Measurements from ENCODE around the gene CAMP.

Gene CAMP, protein sequence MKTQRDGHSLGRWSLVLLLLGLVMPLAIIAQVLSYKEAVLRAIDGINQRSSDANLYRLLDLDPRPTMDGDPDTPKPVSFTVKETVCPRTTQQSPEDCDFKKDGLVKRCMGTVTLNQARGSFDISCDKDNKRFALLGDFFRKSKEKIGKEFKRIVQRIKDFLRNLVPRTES

DNA sequence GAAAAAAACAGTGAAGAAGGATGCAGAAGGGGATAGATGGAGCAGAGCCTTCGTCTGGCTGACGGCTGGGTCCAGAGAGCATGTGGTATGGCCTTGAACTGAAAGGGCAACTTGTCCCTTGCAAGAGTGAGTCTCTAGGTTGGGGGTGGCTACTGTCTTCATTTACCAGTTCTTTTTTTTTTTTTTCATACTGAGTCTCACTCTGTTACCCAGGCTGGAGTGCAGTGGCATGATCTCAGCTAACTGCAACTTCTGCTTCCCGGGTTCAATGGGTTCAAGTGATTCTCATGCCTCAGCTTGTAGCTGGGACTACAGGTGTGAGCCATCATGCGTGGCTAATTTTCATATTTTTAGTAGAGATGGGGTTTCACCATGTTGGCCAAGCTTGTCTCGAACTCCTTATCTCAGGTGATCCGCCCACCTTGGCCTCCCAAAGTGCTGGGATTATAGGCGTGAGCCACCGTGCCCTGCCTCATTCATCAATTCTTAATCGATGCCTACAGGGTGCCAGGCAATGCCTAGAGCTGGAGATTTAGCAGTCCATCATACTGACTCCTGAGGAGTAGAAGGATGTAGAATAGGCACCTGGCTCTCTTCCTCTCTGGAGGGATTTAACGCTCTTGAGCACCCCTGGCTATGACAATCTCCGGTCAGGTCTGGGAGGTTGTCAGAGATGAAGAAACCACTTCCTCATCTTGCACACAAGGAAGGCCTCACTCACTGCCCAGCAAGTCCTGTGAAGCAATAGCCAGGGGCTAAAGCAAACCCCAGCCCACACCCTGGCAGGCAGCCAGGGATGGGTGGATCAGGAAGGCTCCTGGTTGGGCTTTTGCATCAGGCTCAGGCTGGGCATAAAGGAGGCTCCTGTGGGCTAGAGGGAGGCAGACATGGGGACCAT, at the start of gene CAMP:
Gene CAMP, plus strand, starts transcription at position 880 of the 898 bp plus-strand sequence. Its CDS starts 17 bp downstream, at position 897.
- TF ChIP-seq, protein P1, sequence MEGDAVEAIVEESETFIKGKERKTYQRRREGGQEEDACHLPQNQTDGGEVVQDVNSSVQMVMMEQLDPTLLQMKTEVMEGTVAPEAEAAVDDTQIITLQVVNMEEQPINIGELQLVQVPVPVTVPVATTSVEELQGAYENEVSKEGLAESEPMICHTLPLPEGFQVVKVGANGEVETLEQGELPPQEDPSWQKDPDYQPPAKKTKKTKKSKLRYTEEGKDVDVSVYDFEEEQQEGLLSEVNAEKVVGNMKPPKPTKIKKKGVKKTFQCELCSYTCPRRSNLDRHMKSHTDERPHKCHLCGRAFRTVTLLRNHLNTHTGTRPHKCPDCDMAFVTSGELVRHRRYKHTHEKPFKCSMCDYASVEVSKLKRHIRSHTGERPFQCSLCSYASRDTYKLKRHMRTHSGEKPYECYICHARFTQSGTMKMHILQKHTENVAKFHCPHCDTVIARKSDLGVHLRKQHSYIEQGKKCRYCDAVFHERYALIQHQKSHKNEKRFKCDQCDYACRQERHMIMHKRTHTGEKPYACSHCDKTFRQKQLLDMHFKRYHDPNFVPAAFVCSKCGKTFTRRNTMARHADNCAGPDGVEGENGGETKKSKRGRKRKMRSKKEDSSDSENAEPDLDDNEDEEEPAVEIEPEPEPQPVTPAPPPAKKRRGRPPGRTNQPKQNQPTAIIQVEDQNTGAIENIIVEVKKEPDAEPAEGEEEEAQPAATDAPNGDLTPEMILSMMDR (IDR thresholded peaks at IDR 0.05; ENCODE audit: extremely low read depth, missing control alignments), result no peak

DNA sequence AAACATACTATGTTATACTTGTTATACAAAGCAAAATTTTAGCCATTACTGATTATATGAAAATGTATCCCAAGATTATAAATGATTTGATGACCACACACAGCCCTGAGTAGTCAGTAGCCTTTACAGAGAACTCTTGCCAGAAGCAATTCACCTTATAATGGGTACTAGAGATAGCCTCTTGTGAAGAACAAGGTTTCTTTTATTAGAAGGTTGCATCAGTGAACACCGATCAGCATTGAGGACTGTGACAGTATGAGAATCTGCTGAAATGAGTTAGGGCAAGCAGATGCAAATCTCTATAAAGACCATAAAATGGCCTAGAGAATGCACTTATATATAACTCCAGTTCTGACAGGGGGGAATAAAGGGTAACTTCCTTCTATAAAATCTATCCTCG, 45.2 kb upstream of the CAMP start:
- TF ChIP-seq, protein P1 (IDR thresholded peaks at IDR 0.05; ENCODE audit: extremely low read depth, missing control alignments), result no peak

More for the DNA sequence above, at the start of gene CAMP:
- peak; percentile 84 for DNase-seq (ENCODE audit: low spot score)

DNA sequence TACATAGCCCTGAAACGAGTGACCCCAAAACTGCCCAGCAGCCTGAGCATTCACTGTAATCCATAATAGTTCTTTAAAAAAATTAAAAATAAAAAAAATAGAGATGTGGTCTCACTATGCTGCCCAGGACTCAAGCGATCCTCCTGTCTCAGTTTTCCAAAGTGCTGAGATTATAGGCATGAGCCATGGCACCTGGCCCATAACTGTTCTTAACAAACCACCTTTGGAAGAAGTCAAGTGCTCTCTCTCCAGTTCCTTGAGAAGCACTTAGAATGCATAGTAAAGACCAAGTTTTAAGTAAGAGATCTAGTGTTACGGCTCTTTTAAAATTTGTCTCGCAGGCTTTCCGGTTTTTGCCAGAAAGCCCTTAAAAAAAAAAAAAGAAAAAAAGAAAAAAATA, 43.3 kb upstream of the CAMP start:
- no peak for DNase-seq (ENCODE audit: low spot score)
- TF ChIP-seq, protein P1 (IDR thresholded peaks at IDR 0.05; ENCODE audit: extremely low read depth, missing control alignments), result no peak

More for the DNA sequence above, 45.2 kb upstream of the CAMP start:
- no peak for DNase-seq (ENCODE audit: low spot score)

DNA sequence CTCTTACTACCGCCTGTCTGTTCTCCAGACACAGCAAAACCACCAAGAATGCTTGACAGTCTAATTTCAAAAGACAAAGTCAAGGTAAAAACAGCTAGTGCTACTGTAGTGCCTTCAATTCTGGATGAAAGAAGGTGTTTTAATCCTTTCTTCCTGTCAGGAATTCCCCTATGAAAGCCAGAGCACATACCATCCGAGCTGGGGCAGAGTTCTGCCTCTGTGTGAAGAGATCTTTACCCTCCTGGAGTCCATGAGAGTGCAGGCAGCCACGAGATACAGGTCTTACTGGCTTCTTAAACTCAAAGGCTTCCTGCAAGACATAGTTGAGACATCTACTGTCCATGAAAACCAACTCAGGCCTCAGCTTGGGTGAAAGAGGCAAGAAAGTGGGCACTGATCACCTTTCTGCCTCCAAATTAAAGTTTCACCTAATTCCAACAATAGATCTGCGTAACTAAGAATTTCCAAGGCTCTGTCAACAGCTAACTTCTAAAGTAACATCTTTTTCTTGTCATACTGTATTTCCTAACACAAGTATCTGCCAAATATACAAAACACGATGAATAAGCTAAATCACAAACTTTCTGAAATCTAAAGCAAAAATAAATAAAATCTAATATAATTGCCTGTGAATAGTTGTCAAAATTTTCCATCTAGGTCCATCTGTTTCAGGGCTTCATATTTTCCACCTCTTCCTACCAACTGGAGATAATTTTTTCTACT, 42.6 kb upstream of the CAMP start:
- TF ChIP-seq, protein P1 (IDR thresholded peaks at IDR 0.05; ENCODE audit: extremely low read depth, missing control alignments), result no peak
- no peak for DNase-seq (ENCODE audit: low spot score)

DNA sequence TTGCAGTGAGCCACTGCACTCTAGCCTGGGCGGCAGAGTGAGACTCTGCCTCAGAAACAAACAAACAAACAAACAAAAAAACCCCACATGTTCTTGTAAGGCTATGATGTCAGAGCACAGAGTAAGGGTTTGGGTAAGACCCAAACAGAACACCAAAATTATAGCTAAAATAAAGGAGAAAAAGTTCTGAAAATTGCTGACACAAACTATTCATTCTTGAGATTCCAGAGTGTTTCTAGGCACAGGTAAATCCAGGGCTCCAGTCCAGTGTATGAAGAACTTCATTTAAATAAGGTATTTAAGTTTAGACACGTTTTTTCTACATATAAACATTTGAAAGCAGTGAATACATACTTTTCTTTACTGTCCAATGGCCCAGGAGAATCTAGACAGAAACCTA, 39.0 kb upstream of the CAMP start:
- DNase-seq (ENCODE audit: low spot score), result no peak
- TF ChIP-seq, protein P1 (IDR thresholded peaks at IDR 0.05; ENCODE audit: extremely low read depth, missing control alignments), result no peak

DNA sequence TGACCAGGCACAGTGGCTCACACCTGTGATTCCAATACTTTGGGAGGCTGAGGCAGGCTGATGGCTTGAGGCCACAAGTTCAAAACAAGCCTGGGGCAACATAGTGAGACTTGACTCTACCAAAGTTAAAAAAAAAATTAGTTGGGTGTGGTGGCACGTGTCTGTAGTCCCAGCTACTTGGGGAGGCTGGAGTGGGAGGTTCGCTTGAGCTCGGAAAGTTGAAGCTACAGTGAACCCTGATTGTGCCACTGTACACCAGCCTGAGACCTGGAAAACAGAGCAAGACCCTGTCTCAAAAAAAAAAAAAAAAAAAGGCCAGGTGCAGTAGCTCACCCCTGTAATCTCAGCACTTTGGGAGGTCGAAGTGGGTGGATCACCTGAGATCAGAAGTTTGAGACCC, 38.2 kb upstream of the CAMP start:
- no peak for DNase-seq (ENCODE audit: low spot score)
- TF ChIP-seq, protein P1 (IDR thresholded peaks at IDR 0.05; ENCODE audit: extremely low read depth, missing control alignments), result no peak
